Epithelial cell of esophagus (primary cell): ENCODE measurements around the gene CASZ1.

ENCODE experiments used
- DNase-seq: peaks from one replicate; pipeline ENCODE4 v3.0.0; 2010; ENCODE audit warnings: low read depth
- H3K4me3 ChIP-seq: 2 replicates; pipeline ENCODE4 v1.5.1; 2011; ENCODE audit warnings: mild to moderate bottlenecking, low read length, control low read depth
- CTCF ChIP-seq: IDR thresholded peaks from 2 replicates; pipeline ENCODE4 v1.5.1; 2011; ENCODE audit warnings: low read depth, mild to moderate bottlenecking, low read length, control low read depth, inconsistent platforms; ENCODE audit not compliant: insufficient read depth; ENCODE audit errors: missing control alignments

The CASZ1 gene

GRCh38 chr1:10823000-10823401 lies 26.6 kb upstream of the CASZ1 start:
- TF ChIP-seq CTCF = no peak
- H3K4me3 ChIP-seq = no peak overlapping the region
- no peak for DNase-seq

- no peak for TF ChIP-seq CTCF
- no peak for DNase-seq
- H3K4me3 ChIP-seq = no peak overlapping the region
Observed at GRCh38 chr1:10821388-10821787, 24.9 kb upstream of the CASZ1 start.

- no peak for DNase-seq
- no peak for TF ChIP-seq CTCF
- H3K4me3 ChIP-seq = no peak overlapping the region
Observed at GRCh38 chr1:10820422-10820821, 24.0 kb upstream of the CASZ1 start.

- no peak overlapping the region for H3K4me3 ChIP-seq
- no peak for TF ChIP-seq CTCF
- no peak for DNase-seq
Observed at GRCh38 chr1:10819198-10819901, 22.9 kb upstream of the CASZ1 start.

- peak; percentile 62 for DNase-seq
- H3K4me3 ChIP-seq = no peak overlapping the region
- TF ChIP-seq CTCF = no peak
Observed at GRCh38 chr1:10818262-10819197, 22.1 kb upstream of the CASZ1 start.

- no peak overlapping the region for H3K4me3 ChIP-seq
- TF ChIP-seq CTCF = no peak
- no peak for DNase-seq
Observed at GRCh38 chr1:10816743-10817369, 20.4 kb upstream of the CASZ1 start.
